ENCODE measurements around the gene BORA. TPM values are rescaled to one million over a fixed set of nuclear protein-coding genes. Genes with fewer than 3 reads are reported as not detected.

Gene BORA
- total and polyA plus RNA-seq, 2 of the 13 experiments (the other 11 are each of a cell fraction or from before 2014, with no cell fraction given) = 4.0 to 17.4 TPM

GRCh38 chr13:72727417-72728289, at the start of gene BORA, which contains the start of gene MZT1 (continued):
- TF ChIP-seq ZXDC (CRISPR knock-in tag; IDR thresholded peaks at IDR 0.05) (0 out of 2 replicates have a peak, but pooled peaks have one; percentile 16), RELA (CRISPR knock-in tag; IDR thresholded peaks at IDR 0.05) (peak; percentile 25; the same call in 1 of the 2 replicates), SAFB2 (CRISPR knock-in tag; IDR thresholded peaks at IDR 0.05; ENCODE audit: borderline replicate concordance, low read depth) (no peak; the same call in 1 of the 2 replicates), SNAPC4 (CRISPR knock-in tag; IDR thresholded peaks at IDR 0.05) (no peak), ZNF225 (CRISPR knock-in tag; IDR thresholded peaks at IDR 0.05) (no peak; the same call in 1 of the 2 replicates), BCL6 (CRISPR knock-in tag; IDR thresholded peaks at IDR 0.05) (no peak; the same call in 1 of the 2 replicates), MEIS2 (CRISPR knock-in tag; IDR thresholded peaks at IDR 0.05) (peak; percentile 87), SOX5 (CRISPR knock-in tag; IDR thresholded peaks at IDR 0.05; ENCODE audit: borderline replicate concordance) (peak; percentile 62), TFDP1 (CRISPR knock-in tag; IDR thresholded peaks at IDR 0.05; ENCODE audit: borderline replicate concordance) (peak; percentile 100), ZBTB49 (CRISPR knock-in tag; IDR thresholded peaks at IDR 0.05; ENCODE audit: borderline replicate concordance) (no peak), SP2 (CRISPR knock-in tag; IDR thresholded peaks at IDR 0.05) (peak; percentile 84)
